Esophagus mucosa (tissue), 1 donor: Measurements from ENCODE around the gene BCL2L13. TPM values are rescaled to one million over a fixed set of nuclear protein-coding genes. Genes with fewer than 3 reads are reported as not detected.
"Not testable (repeated sequence)": the region's sequence is repeated elsewhere in the genome, so short reads cannot be mapped to it uniquely, and the experiment has no call there.

ENCODE experiments used
- ATAC-seq: fragments of 200-7000 bp; cut with Tn5 transposase; one replicate; pipeline ENCODE4 v1.9.1; 2020
- total RNA-seq: library from RNA; stranded (reverse); gene quantifications from one replicate; pipeline ENCODE4 v1.2.4, GENCODE V29; 2023
- donor health status: DM: yes; HTN: yes; CAD: no.

Gene BCL2L13
- total RNA-seq, 1 donor from 2014 or later = 34.0 TPM

- ATAC-seq = not testable (repeated sequence)
Measured at GRCh38 chr22:17636850-17637249, 1.7 kb upstream of the BCL2L13 start.

GRCh38 chr22:17637490-17638181 is 921 bp upstream of the BCL2L13 start:
- ATAC-seq = no peak

- ATAC-seq = peak; percentile 37
Measured at GRCh38 chr22:17638182-17638431, 450 bp upstream of the BCL2L13 start.

- peak; percentile 46 for ATAC-seq
Measured at GRCh38 chr22:17639247-17639741, 737 bp downstream of the BCL2L13 start.

GRCh38 chr22:17641269-17641668 is 2.7 kb downstream of the BCL2L13 start:
- no peak for ATAC-seq

GRCh38 chr22:17642357-17642756 is 3.8 kb downstream of the BCL2L13 start:
- ATAC-seq = not testable (repeated sequence)

- no peak for ATAC-seq
Measured at GRCh38 chr22:17647452-17647851, 8.9 kb downstream of the BCL2L13 start.

- ATAC-seq = no peak
Measured at GRCh38 chr22:17647991-17648390, 9.4 kb downstream of the BCL2L13 start.

GRCh38 chr22:17648569-17648968 is 10.0 kb downstream of the BCL2L13 start:
- no peak for ATAC-seq

GRCh38 chr22:17655289-17655688 is 16.7 kb downstream of the BCL2L13 start:
- no peak for ATAC-seq

GRCh38 chr22:17656870-17657395 is 18.4 kb downstream of the BCL2L13 start:
- no peak for ATAC-seq

GRCh38 chr22:17664414-17665055 is 26.0 kb downstream of the BCL2L13 start:
- no peak for ATAC-seq

- no peak for ATAC-seq
Measured at GRCh38 chr22:17665248-17665647, 26.7 kb downstream of the BCL2L13 start.

GRCh38 chr22:17665854-17666253 is 27.3 kb downstream of the BCL2L13 start:
- no peak for ATAC-seq

GRCh38 chr22:17671521-17672092 is 33.0 kb downstream of the BCL2L13 start:
- not testable (repeated sequence) for ATAC-seq

GRCh38 chr22:17672417-17672991 is 33.9 kb downstream of the BCL2L13 start:
- no peak for ATAC-seq

- ATAC-seq = no peak
Measured at GRCh38 chr22:17674152-17674551, 35.6 kb downstream of the BCL2L13 start.

GRCh38 chr22:17675584-17675983 is 37.0 kb downstream of the BCL2L13 start:
- no peak for ATAC-seq

- no peak for ATAC-seq
Measured at GRCh38 chr22:17678817-17679385, 40.3 kb downstream of the BCL2L13 start.

GRCh38 chr22:17684245-17684644 is 45.7 kb downstream of the BCL2L13 start:
- ATAC-seq = no peak

GRCh38 chr22:17692841-17693240 is 54.3 kb downstream of the BCL2L13 start:
- no peak for ATAC-seq

- ATAC-seq = no peak
Measured at GRCh38 chr22:17694193-17694592, 55.6 kb downstream of the BCL2L13 start.

- ATAC-seq = no peak
Measured at GRCh38 chr22:17694752-17695151, 56.2 kb downstream of the BCL2L13 start.
